PC-9 (cell line): ENCODE data around the gene AMDHD1.

Source experiments
- EZH2 ChIP-seq: fragments of 200-600 bp; sonication (generic); IDR thresholded peaks from 2 replicates; pipeline ENCODE4 v1.8.0; 2017; ENCODE audit warnings: antibody characterized with exemption, low read depth
- TF ChIP-seq, protein P1 (sequence below): fragments of 200-600 bp; sonication (generic); conservative IDR thresholded peaks from 2 replicates; pipeline ENCODE4 v1.6.1; 2017; ENCODE audit warnings: mixed run types, antibody characterized with exemption, mild to moderate bottlenecking, moderate library complexity

DNA sequence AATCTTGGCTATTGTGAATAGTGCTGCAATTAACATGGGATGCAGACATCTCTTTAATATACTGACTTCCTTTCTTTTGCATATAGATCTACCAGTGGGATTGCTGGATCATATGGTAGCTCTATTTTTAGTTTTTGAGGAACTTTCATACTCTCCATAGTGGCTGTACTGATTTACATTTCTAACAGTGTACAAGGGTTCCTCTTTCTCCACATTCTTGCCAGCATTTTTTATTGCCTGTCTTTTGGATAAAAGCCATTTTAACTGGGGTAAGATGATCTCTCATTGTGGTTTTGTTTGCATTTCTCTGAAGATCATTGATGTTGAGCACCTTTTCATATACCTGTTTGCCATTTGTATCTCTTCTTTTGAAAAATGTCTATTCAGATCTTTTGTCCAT lies 8.4 kb downstream of the AMDHD1 start:
- TF ChIP-seq, protein P1, sequence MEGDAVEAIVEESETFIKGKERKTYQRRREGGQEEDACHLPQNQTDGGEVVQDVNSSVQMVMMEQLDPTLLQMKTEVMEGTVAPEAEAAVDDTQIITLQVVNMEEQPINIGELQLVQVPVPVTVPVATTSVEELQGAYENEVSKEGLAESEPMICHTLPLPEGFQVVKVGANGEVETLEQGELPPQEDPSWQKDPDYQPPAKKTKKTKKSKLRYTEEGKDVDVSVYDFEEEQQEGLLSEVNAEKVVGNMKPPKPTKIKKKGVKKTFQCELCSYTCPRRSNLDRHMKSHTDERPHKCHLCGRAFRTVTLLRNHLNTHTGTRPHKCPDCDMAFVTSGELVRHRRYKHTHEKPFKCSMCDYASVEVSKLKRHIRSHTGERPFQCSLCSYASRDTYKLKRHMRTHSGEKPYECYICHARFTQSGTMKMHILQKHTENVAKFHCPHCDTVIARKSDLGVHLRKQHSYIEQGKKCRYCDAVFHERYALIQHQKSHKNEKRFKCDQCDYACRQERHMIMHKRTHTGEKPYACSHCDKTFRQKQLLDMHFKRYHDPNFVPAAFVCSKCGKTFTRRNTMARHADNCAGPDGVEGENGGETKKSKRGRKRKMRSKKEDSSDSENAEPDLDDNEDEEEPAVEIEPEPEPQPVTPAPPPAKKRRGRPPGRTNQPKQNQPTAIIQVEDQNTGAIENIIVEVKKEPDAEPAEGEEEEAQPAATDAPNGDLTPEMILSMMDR, result no peak
- TF ChIP-seq EZH2, result no peak
